Neuronal stem cell (in vitro differentiated cells): ENCODE measurements around the gene WWOX.

Experiments
- DNase-seq: peaks from one replicate; pipeline ENCODE4 v3.0.0-alpha.2; 2013; ENCODE audit warnings: low spot score
- H2AFZ ChIP-seq: one replicate; pipeline ENCODE4 v1.6.1; 2013; ENCODE audit warnings: mild to moderate bottlenecking, low read length, inconsistent platforms
- H2AK5ac ChIP-seq: 2 replicates; pipeline ENCODE4 v1.6.1; 2013; ENCODE audit warnings: low read depth, mild to moderate bottlenecking, inconsistent platforms, low read length, moderate library complexity, mixed read lengths
- H2BK120ac ChIP-seq: 2 replicates; pipeline ENCODE4 v1.6.1; 2013; ENCODE audit warnings: low read depth, mild to moderate bottlenecking, inconsistent platforms, low read length, moderate library complexity, mixed read lengths
- H2BK12ac ChIP-seq: one replicate; pipeline ENCODE4 v1.6.1; 2013; ENCODE audit warnings: low read length, inconsistent platforms
- H2BK15ac ChIP-seq: 2 replicates; pipeline ENCODE4 v1.6.1; 2013; ENCODE audit warnings: mild to moderate bottlenecking, low read length, inconsistent platforms, mixed read lengths
- H2BK5ac ChIP-seq: one replicate; pipeline ENCODE4 v1.6.1; 2013; ENCODE audit warnings: inconsistent platforms, mild to moderate bottlenecking, low read length, moderate library complexity
- H3K14ac ChIP-seq: one replicate; pipeline ENCODE4 v1.6.1; 2013; ENCODE audit warnings: low read length, inconsistent platforms
- H3K18ac ChIP-seq: 2 replicates; pipeline ENCODE4 v1.6.1; 2013; ENCODE audit warnings: low read length, inconsistent platforms
- H3K23ac ChIP-seq: 2 replicates; pipeline ENCODE4 v1.6.1; 2013; ENCODE audit warnings: low read depth, mild to moderate bottlenecking, mixed read lengths, low read length, inconsistent platforms; ENCODE audit not compliant: poor library complexity
- H3K27ac ChIP-seq: replicated peaks from 3 replicates; pipeline ENCODE4 v1.5.1; 2013; ENCODE audit warnings: low read length, inconsistent platforms
- H3K27me3 ChIP-seq, 3 experiments: 2 replicates each; pipeline ENCODE4 v1.6.1; 2013; ENCODE audit warnings: low read length in 3 of 3, mild to moderate bottlenecking in 2 of 3, inconsistent platforms in 1 of 3, low read depth in 1 of 3, mixed read lengths in 1 of 3, moderate library complexity in 1 of 3; ENCODE audit not compliant: control insufficient read depth in 3 of 3, insufficient read depth in 3 of 3
- H3K36me3 ChIP-seq, 2 donors: replicated peaks in 1 of 2; 2 replicates each; pipeline ENCODE4 v1.6.1; 2013; ENCODE audit warnings: low read length in 2 of 2; ENCODE audit not compliant: control insufficient read depth in 2 of 2, insufficient read depth in 2 of 2
- H3K4ac ChIP-seq: 2 replicates; pipeline ENCODE4 v1.6.1; 2013; ENCODE audit warnings: inconsistent platforms, mild to moderate bottlenecking, low read length, moderate library complexity
- H3K4me1 ChIP-seq, 2 donors: 1 replicate in 1 of 2; 2 replicates in 1 of 2; pipeline ENCODE4 v1.6.1; 2013; ENCODE audit warnings: low read length in 2 of 2, low read depth in 1 of 2; ENCODE audit not compliant: control insufficient read depth in 2 of 2, insufficient read depth in 1 of 2
- H3K4me2 ChIP-seq: one replicate; pipeline ENCODE4 v1.6.1; 2013; ENCODE audit warnings: mild to moderate bottlenecking, low read length, inconsistent platforms; ENCODE audit not compliant: insufficient read depth, poor library complexity, severe bottlenecking
- H3K4me3 ChIP-seq, 2 donors: 2 replicates each; pipeline ENCODE4 v1.5.1; 2013; ENCODE audit warnings: low read length in 2 of 2, mild to moderate bottlenecking in 2 of 2, inconsistent platforms in 1 of 2, moderate library complexity in 1 of 2
- H3K79me1 ChIP-seq: one replicate; pipeline ENCODE4 v1.6.1; 2013; ENCODE audit warnings: low read depth, mild to moderate bottlenecking, inconsistent platforms, low read length, moderate library complexity
- H3K9ac ChIP-seq: one replicate; pipeline ENCODE4 v1.6.1; 2013; ENCODE audit warnings: mild to moderate bottlenecking, low read depth, low read length, inconsistent platforms; ENCODE audit not compliant: poor library complexity
- H3K9me3 ChIP-seq, 2 donors: replicated peaks in 1 of 2; 2 replicates each; pipeline versions ENCODE3 to v1.6.1; 2013; ENCODE audit warnings: low read length in 2 of 2, mild to moderate bottlenecking in 2 of 2, inconsistent platforms in 1 of 2, low read depth in 1 of 2, mixed read lengths in 1 of 2, moderate library complexity in 1 of 2; ENCODE audit not compliant: control insufficient read depth in 2 of 2, insufficient read depth in 1 of 2
- H4K8ac ChIP-seq: one replicate; pipeline ENCODE4 v1.6.1; 2013; ENCODE audit warnings: low read depth, mild to moderate bottlenecking, inconsistent platforms, low read length, moderate library complexity
- H4K91ac ChIP-seq: one replicate; pipeline ENCODE4 v1.6.1; 2013; ENCODE audit warnings: low read length, low read depth, mild to moderate bottlenecking, inconsistent platforms; ENCODE audit not compliant: poor library complexity
- WGBS, 2 donors: extraction: QIAGEN DNeasy Blood & Tissue Kit; methylation state at CpG; one replicate each; pipeline ENCODE4 v1.1.7; 2013; ENCODE audit warnings: missing lambda C conversion rate in 2 of 2, mixed read lengths in 1 of 2; ENCODE audit not compliant: insufficient read length in 2 of 2, insufficient replicate concordance in 1 of 2; ENCODE audit errors: extremely low coverage in 2 of 2; 5-methylcytosine and 5-hydroxymethylcytosine counted together

Gene WWOX

GRCh38 chr16:78804058-78804735, 704.7 kb downstream of the WWOX start:
- H2BK120ac ChIP-seq, result no peak overlapping the region
- no peak overlapping the region for H3K18ac ChIP-seq
- no peak overlapping the region for H3K4ac ChIP-seq
- no peak overlapping the region for H4K91ac ChIP-seq
- no CpG with 5 or more reads among the region's 13 CpGs for WGBS, 2 donors
- H3K79me1 ChIP-seq, result no peaks in the 10 kb centered on the region
- H3K4me3 ChIP-seq, result no peak overlapping the region
- no peak overlapping the region for H3K23ac ChIP-seq
- no peaks in the 10 kb centered on the region for H3K36me3 ChIP-seq
- H2BK12ac ChIP-seq, result no peak overlapping the region
- H3K4me2 ChIP-seq, result no peak overlapping the region
- no peak for DNase-seq
- no peak overlapping the region for H4K8ac ChIP-seq
- H3K4me1 ChIP-seq, result peaks cover 2 to 3% of the 10 kb centered on the region in 2 donors
- H2BK15ac ChIP-seq, result no peak overlapping the region
- H2BK5ac ChIP-seq, result no peak overlapping the region
- no peak overlapping the region for H3K9ac ChIP-seq
- no peaks in the 10 kb centered on the region for H3K27me3 ChIP-seq
- no peak overlapping the region for H3K14ac ChIP-seq
- peaks cover 0 to 4% of the 10 kb centered on the region in 2 donors for H3K9me3 ChIP-seq
- H2AK5ac ChIP-seq, result no peak overlapping the region
- H2AFZ ChIP-seq, result no peak overlapping the region
- no peak overlapping the region for H3K27ac ChIP-seq

GRCh38 chr16:78805556-78805955, 706.1 kb downstream of the WWOX start:
- Histone ChIP-seq H3K27me3 (no peaks in the 10 kb centered on the region), H3K23ac (no peak overlapping the region), H2AFZ (no peak overlapping the region), H3K27ac (no peak overlapping the region), H3K36me3 (no peaks in the 10 kb centered on the region), H4K8ac (no peak overlapping the region), H2BK12ac (no peak overlapping the region), H2AK5ac (no peak overlapping the region), H3K9ac (no peak overlapping the region), H3K79me1 (no peaks in the 10 kb centered on the region), H3K18ac (no peak overlapping the region), H2BK120ac (no peak overlapping the region), H2BK5ac (no peak overlapping the region), H3K4me1 (peaks cover 6 to 10% of the 10 kb centered on the region in 2 donors), H3K9me3 (peaks cover 0 to 4% of the 10 kb centered on the region in 2 donors), H3K14ac (no peak overlapping the region), H3K4me3 (no peak overlapping the region), H4K91ac (no peak overlapping the region), H3K4ac (no peak overlapping the region), H2BK15ac (no peak overlapping the region), H3K4me2 (no peak overlapping the region)
- DNase-seq, result no peak
- WGBS, 2 donors, result no CpG with 5 or more reads among the region's 5 CpGs

GRCh38 chr16:78811247-78811646, 711.8 kb downstream of the WWOX start:
- Histone ChIP-seq H2BK120ac (no peak overlapping the region), H3K27me3 (no peaks in the 10 kb centered on the region), H3K4me3 (no peak overlapping the region), H3K9ac (no peak overlapping the region), H2BK5ac (no peak overlapping the region), H3K9me3 (peaks cover 0 to 4% of the 10 kb centered on the region in 2 donors), H3K18ac (no peak overlapping the region), H3K4ac (no peak overlapping the region), H3K36me3 (no peaks in the 10 kb centered on the region), H2BK12ac (no peak overlapping the region), H4K91ac (no peak overlapping the region), H3K79me1 (no peaks in the 10 kb centered on the region), H3K27ac (no peak overlapping the region), H4K8ac (no peak overlapping the region), H3K14ac (no peak overlapping the region), H3K23ac (no peak overlapping the region), H3K4me1 (peaks cover 13 to 19% of the 10 kb centered on the region in 2 donors), H2AK5ac (no peak overlapping the region), H2AFZ (no peak overlapping the region), H3K4me2 (no peak overlapping the region), H2BK15ac (no peak overlapping the region)
- DNase-seq, result no peak
- no CpG with 5 or more reads among the region's 2 CpGs for WGBS, 2 donors

GRCh38 chr16:78812582-78812981, 713.1 kb downstream of the WWOX start:
- WGBS, 2 donors, result no CpG with 5 or more reads among the region's 6 CpGs
- H4K91ac ChIP-seq, result no peak overlapping the region
- DNase-seq, result no peak

More at GRCh38 chr16:78812582-78812981, 713.1 kb downstream of the WWOX start:
- Histone ChIP-seq H2BK15ac (no peak overlapping the region), H2BK120ac (no peak overlapping the region), H3K27me3 (no peaks in the 10 kb centered on the region), H3K9ac (no peak overlapping the region), H2AFZ (no peak overlapping the region), H3K23ac (no peak overlapping the region), H4K8ac (no peak overlapping the region), H3K9me3 (no peaks in the 10 kb centered on the region), H3K4me2 (no peak overlapping the region), H3K79me1 (no peaks in the 10 kb centered on the region), H2BK5ac (no peak overlapping the region), H2BK12ac (no peak overlapping the region), H3K27ac (no peak overlapping the region), H3K4me3 (no peak overlapping the region), H3K14ac (no peak overlapping the region), H3K18ac (no peak overlapping the region), H3K4me1 (peaks cover 13 to 19% of the 10 kb centered on the region in 2 donors), H3K4ac (no peak overlapping the region), H2AK5ac (no peak overlapping the region), H3K36me3 (no peaks in the 10 kb centered on the region)
